GM21381 (cell line): ENCODE data around the gene LINGO1.

Experiments
- ATAC-seq: cut with Tn5 transposase; IDR thresholded peaks from one replicate; pipeline ENCODE4 v1.9.1; 2021; ENCODE audit warnings: mild to moderate bottlenecking, moderate library complexity; ENCODE audit not compliant: unreplicated experiment

The LINGO1 gene

DNA sequence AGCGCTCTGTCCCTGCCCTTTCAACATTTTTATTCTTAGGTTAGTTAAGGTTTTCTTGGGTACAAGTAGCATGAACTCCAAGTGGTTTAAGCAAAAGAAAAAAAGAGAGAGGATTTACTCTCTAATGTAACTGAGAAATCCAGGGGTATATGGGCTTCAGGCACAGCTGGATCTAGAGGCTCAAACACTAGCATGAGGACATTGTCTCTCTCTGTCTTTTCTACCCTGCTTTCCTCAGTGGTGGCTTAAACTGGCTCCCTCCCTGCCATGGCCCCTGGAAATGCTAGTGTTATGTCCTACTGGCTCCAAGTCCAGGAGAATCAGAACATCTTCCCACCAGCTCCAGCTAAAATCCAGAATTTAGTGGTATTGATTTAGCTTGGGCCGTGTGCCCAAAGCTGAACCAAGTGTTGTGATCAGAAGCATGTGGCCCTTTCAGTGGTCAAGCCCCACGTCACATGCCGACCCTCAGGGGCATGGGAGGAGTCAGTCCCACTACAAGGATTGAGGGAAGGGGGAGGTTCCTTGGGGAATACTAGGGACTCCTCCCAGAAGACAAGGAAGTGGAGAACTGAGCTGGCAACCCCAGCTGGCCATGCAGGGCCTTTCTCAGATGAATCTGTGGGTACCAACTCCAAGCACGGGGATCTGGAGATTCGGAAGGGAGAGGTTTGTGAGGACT is 58.0 kb downstream of the LINGO1 start:
- ATAC-seq: no peak

DNA sequence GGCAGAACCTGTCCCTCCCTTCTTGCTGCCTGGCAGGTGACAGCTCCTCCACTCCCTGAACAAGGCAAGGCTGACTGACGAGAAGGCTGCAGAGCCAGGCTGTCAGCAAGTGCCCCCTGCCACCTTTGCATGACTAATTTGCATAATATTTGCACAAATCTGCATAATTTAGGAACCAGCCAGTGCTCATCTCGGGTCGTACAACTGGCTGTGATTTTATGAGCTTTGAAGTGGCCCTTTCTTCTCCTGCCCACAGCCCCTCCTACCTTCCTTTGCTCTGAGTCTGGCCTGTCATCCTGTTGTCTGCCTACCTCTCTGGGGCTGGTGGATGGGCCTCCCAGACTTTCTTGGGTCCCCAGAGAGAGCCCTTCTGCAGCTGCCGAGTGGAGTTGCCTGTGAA is 58.9 kb downstream of the LINGO1 start:
- no peak for ATAC-seq

- ATAC-seq: no peak
These were observed 60.5 kb downstream of the LINGO1 start for GRCh38 chr15:77572186-77572585.

DNA sequence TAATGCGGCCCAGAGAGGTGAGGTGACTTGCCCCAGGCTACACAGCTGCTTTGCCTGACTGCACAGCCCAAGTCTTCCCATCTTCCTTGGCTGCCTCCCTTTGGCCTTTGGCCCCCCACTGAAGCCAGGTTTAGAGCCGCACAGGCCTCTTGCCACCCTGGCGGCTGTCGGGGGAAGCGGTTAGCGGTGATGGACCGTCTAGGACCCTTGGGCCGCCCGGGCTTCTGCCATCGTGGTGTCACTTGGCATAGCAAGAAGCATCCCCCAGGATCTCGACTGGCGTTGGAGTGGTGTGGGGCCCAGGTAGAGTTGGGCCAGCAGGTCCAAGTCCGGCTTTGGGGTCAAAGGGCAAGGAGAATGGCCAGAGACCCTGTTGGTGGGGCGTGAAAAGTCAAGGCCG is 61.0 kb downstream of the LINGO1 start:
- no peak for ATAC-seq

GRCh38 chr15:77571181-77571580 is 61.5 kb downstream of the LINGO1 start:
- no peak for ATAC-seq

DNA sequence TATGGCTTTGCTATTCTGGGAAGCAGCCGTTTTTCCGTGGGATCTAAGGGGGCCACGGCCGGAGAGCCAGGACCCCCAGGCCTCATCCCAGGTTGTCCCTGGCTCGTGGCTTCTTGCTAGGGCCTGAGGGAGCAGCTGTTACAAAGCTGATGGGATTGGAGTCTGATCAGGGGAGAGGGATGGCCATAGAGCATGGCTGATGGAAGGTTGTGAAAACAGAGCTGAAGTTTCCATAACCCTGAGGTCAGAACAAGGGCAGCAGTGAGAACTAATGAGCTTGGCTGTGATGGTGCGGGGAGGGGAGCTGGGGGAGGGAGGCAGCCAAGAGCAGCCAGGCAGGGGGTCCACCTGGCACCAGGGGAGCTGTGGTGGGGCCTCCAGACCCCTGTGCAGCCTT is 63.0 kb downstream of the LINGO1 start:
- ATAC-seq: no peak

DNA sequence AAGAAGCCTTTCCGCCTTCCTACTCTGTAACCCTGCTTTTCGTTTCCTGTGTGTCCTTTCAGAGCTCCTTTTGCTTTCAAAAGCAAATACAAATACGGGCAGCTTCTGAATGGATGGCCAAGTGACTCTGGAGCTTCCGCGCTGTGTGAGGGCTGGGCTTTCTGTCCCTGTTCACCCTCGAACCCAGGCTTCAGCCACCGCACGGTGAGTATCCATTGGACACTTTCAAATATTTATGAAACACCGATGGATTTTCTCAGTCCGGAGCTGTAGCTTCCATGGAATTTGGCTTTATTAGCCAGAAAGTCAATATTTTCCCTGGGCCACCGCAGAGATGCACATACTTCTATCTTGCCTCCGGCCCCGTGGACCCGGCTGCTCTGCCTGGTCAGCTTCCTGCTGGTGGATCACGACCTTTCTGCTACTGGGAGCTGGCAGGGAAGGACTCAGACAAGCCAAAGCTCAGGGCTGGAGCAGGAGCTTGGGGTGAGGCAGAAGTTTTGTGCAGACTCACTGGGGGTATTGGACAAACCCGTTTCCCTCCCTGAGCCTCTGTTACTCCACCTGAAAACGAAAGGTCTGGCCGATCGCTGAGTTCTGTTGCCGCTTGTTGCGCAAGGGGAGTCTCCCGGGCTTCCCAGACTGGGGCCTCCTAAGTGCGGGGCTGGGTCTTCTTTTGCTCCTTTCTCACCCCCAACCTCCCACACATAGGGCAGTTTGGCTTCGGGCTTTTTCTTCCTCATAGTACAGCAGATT is 63.6 kb downstream of the LINGO1 start:
- no peak for ATAC-seq

- no peak for ATAC-seq
These were observed 64.4 kb downstream of the LINGO1 start for GRCh38 chr15:77568014-77568972.

- ATAC-seq: no peak
These were observed 65.5 kb downstream of the LINGO1 start for GRCh38 chr15:77567202-77567601.

- no peak for ATAC-seq
These were observed 66.6 kb downstream of the LINGO1 start for GRCh38 chr15:77566092-77566491.

- ATAC-seq: no peak
These were observed 67.3 kb downstream of the LINGO1 start for GRCh38 chr15:77565378-77565915.

- no peak for ATAC-seq
These were observed 67.8 kb downstream of the LINGO1 start for GRCh38 chr15:77564938-77565337.

DNA sequence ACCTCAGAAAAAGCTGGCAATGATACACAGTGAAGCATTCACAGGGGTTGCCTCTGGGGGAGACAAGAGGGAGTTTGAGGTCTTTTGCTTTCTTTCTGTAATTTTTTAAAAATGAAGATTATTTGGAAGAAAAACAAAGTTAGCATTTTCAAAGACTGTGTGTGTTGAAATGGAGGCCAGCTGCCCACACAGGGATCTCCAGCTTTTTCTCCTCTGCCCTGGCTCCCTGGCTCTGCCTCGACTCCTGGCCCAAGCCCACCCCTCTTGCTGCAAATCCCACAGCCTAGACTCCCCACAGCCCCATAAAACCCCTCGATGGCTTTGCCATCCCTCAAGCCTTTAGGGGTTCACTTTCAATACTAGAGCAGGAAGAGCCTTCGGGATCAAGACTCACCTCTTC is 68.4 kb downstream of the LINGO1 start:
- ATAC-seq: no peak

DNA sequence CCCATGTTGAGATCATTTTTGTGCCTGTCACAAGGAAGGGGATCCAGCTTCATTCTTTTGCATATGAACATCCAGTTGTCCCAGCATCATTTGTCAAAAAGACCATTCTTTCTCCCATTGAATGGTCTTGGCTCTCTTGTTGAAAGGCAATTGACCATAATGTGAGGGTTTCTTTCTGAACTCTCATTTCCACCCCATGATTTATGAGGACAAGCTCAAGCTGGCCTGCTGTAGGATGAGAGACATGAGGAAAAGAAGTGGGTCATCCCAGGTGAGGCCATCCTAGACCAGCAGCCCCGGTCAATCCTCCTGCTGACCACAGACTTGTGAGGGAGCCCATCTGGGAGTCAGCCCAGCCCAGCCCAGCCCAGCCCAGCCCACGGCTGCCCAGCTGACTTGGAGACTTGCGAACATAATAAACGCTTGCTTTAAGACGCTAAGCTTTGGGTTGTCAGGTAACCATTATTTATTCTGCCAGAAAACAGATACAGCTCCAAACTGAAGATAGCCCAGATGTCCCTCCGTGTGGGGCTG is 69.0 kb downstream of the LINGO1 start:
- ATAC-seq: no peak
